Esophagus squamous epithelium (tissue), 4 donors: ENCODE measurements around the gene CADM2.

ENCODE experiments used
- CTCF ChIP-seq, 6 experiments: fragments of 450-650 bp in 4 of 6; fragments of 200-600 bp in 2 of 6; sonication (generic) in 2 of 6; IDR thresholded peaks; one replicate each; pipeline ENCODE4 v1.5.1; 2016 to 2019; ENCODE audit warnings: antibody characterized with exemption in 6 of 6, mild to moderate bottlenecking in 4 of 6, moderate library complexity in 4 of 6
- POLR2A ChIP-seq, 4 donors: fragments of 450-650 bp; IDR thresholded peaks; one replicate each; pipeline ENCODE4 v1.6.1; 2017; ENCODE audit warnings: antibody characterized with exemption in 4 of 4, mild to moderate bottlenecking in 4 of 4, moderate library complexity in 3 of 4

DNA sequence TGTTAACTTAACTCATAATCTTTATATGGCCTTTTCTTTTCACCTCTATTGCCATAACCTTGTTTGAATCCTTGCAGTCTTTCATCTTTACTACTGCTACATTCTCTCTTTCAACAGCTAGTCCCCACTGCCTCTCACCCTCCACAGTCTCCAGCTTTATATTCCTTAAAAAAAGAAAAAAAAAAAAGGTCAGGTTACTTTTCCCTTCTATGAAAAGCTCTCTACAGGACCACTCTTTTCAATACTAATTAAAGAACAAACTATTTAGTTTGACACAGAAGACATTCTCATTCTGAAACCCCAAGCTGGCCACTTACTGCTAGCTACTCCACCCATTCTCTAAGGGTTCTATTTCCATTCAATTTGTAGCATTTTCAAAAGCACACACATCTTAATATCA, 25.6 kb downstream of the CADM2 start:
- TF ChIP-seq CTCF (IDR thresholded peaks at IDR 0.05) (no peak), POLR2A (IDR thresholded peaks at IDR 0.05) (no peak)
